ENCODE measurements around the gene DES. TPM values are rescaled to one million over a fixed set of nuclear protein-coding genes. Genes with fewer than 3 reads are reported as not detected.

DES gene
- total RNA-seq, 4 donors from 2014 or later, result 578 to 3,551 (median 1,628) TPM

GRCh38 chr2:219426068-219426443 is 7.9 kb downstream of the DES start:
- Histone ChIP-seq H3K4me3 (no peak overlapping the region), H3K4me1 (no peaks in the 10 kb centered on the region), H3K9me3 (no peaks in the 10 kb centered on the region), H3K27me3 (no peaks in the 10 kb centered on the region), H3K36me3 (no peaks in the 10 kb centered on the region), H3K27ac (peak overlapping the region; percentile 93 to 99)
- DNase-seq, result peak in 1 of 2 donors; percentile 27
- intact Hi-C loops (cut with DNase I; ENCODE audit: low total_unique reads), result no loop called here
- TF ChIP-seq POLR2A (IDR thresholded peaks at IDR 0.05), result no peak

GRCh38 chr2:219426534-219427136 is 8.5 kb downstream of the DES start:
- H3K4me3 ChIP-seq, result no peak overlapping the region
- DNase-seq, result peak in 1 of 2 donors; percentile 25
- H3K36me3 ChIP-seq, result no peaks in the 10 kb centered on the region

GRCh38 chr2:219428469-219428868 is 10.3 kb downstream of the DES start:
- DNase-seq, result no peak
- intact Hi-C loops (cut with DNase I; ENCODE audit: low total_unique reads), result no loop called here
- Histone ChIP-seq H3K36me3 (no peaks in the 10 kb centered on the region), H3K4me3 (no peak overlapping the region), H3K27me3 (no peaks in the 10 kb centered on the region), H3K4me1 (no peaks in the 10 kb centered on the region), H3K9me3 (no peaks in the 10 kb centered on the region), H3K27ac (peak overlapping the region; percentile 72 to 99)
- TF ChIP-seq CTCF (IDR thresholded peaks at IDR 0.05) (no peak), POLR2A (IDR thresholded peaks at IDR 0.05) (no peak)

More at GRCh38 chr2:219426534-219427136, 8.5 kb downstream of the DES start:
- no peaks in the 10 kb centered on the region for H3K9me3 ChIP-seq
- TF ChIP-seq POLR2A (IDR thresholded peaks at IDR 0.05) (no peak), CTCF (IDR thresholded peaks at IDR 0.05) (no peak)
- intact Hi-C loops (cut with DNase I; ENCODE audit: low total_unique reads), result no loop called here
- H3K27ac ChIP-seq, result peak overlapping the region; percentile 93 to 99
- no peaks in the 10 kb centered on the region for H3K4me1 ChIP-seq
- no peaks in the 10 kb centered on the region for H3K27me3 ChIP-seq

- no peak for TF ChIP-seq POLR2A (IDR thresholded peaks at IDR 0.05)
- TF ChIP-seq CTCF (IDR thresholded peaks at IDR 0.05), result no peak
- Histone ChIP-seq H3K27me3 (no peaks in the 10 kb centered on the region), H3K9me3 (no peaks in the 10 kb centered on the region), H3K36me3 (no peaks in the 10 kb centered on the region), H3K4me3 (no peak overlapping the region), H3K27ac (peak overlapping the region; percentile 77 to 79), H3K4me1 (peaks cover 0 to 6% of the 10 kb centered on the region in 2 donors)
- DNase-seq, result no peak
- intact Hi-C loops (cut with DNase I; ENCODE audit: low total_unique reads), result no loop called here
Observed at GRCh38 chr2:219429958-219430606, 11.9 kb downstream of the DES start.

- Histone ChIP-seq H3K36me3 (no peaks in the 10 kb centered on the region), H3K4me1 (peaks cover 0 to 10% of the 10 kb centered on the region in 2 donors), H3K27me3 (no peaks in the 10 kb centered on the region), H3K9me3 (no peaks in the 10 kb centered on the region), H3K27ac (peak overlapping the region; percentile 77 to 79), H3K4me3 (no peak overlapping the region)
- intact Hi-C loops (cut with DNase I; ENCODE audit: low total_unique reads), result no loop called here
- TF ChIP-seq POLR2A (IDR thresholded peaks at IDR 0.05), result no peak
- peak; percentile 28 to 50 (median 36) for TF ChIP-seq CTCF (IDR thresholded peaks at IDR 0.05)
- peak in 1 of 2 donors; percentile 58 for DNase-seq
Observed at GRCh38 chr2:219430633-219431615, 12.7 kb downstream of the DES start.

Measured in uterus (tissue), 4 donors.